HepG2 (cell line): ENCODE results near the gene PALM. TPM values are rescaled to one million over a fixed set of nuclear protein-coding genes. Genes with fewer than 3 reads are reported as not detected.

Experiments used
- DPF2 ChIP-seq: sonication (generic); formaldehyde crosslinking; IDR thresholded peaks from 2 replicates; pipeline ENCODE4 v1.4.0; 2020; ENCODE audit warnings: mild to moderate bottlenecking, low read depth, missing genetic modification reagents, borderline replicate concordance
- E2F5 ChIP-seq: sonication (generic); formaldehyde crosslinking; conservative IDR thresholded peaks from 2 replicates; pipeline ENCODE4 v1.4.0; 2020; ENCODE audit warnings: missing genetic modification reagents
- GZF1 ChIP-seq: sonication (generic); formaldehyde crosslinking; IDR thresholded peaks from 2 replicates; pipeline ENCODE4 v1.5.1; 2020; ENCODE audit warnings: mild to moderate bottlenecking, missing genetic modification reagents
- MED8 ChIP-seq: sonication (generic); formaldehyde crosslinking; IDR thresholded peaks from 2 replicates; pipeline ENCODE4 v1.8.1; 2023; ENCODE audit warnings: mild to moderate bottlenecking, missing genetic modification reagents; ENCODE audit not compliant: insufficient replicate concordance
- NCOA1 ChIP-seq: sonication (generic); formaldehyde crosslinking; IDR thresholded peaks from 2 replicates; pipeline ENCODE4 v1.9.0; 2021; ENCODE audit warnings: missing genetic modification reagents
- NR2F6 ChIP-seq, 2 experiments: IDR thresholded peaks; 2 replicates each; pipeline ENCODE4 v1.6.1; 2016; ENCODE audit warnings: antibody characterized with exemption in 1 of 2, mild to moderate bottlenecking in 1 of 2
- PBX2 ChIP-seq: IDR thresholded peaks from 2 replicates; pipeline ENCODE4 v1.6.1; 2016; ENCODE audit warnings: control low read depth
- POGK ChIP-seq: sonication (generic); formaldehyde crosslinking; conservative IDR thresholded peaks from 2 replicates; pipeline ENCODE4 v1.8.0; 2022; ENCODE audit warnings: mild to moderate bottlenecking, moderate library complexity, missing genetic modification reagents
- REL ChIP-seq: sonication (generic); formaldehyde crosslinking; conservative IDR thresholded peaks from 2 replicates; pipeline ENCODE4 v1.8.0; 2022; ENCODE audit warnings: mild to moderate bottlenecking, missing genetic modification reagents, moderate library complexity
- RXRB ChIP-seq: IDR thresholded peaks from 2 replicates; pipeline ENCODE4 v1.6.1; 2016; ENCODE audit warnings: borderline replicate concordance, missing genetic modification reagents, missing compliant biosample characterization
- SMC3 ChIP-seq: IDR thresholded peaks from 2 replicates; pipeline ENCODE4 v1.6.1; 2011; ENCODE audit warnings: low read length, improper control_type of control experiment
- TARDBP ChIP-seq: sonication (generic); formaldehyde crosslinking; IDR thresholded peaks from 2 replicates; pipeline ENCODE4 v1.8.0; 2022; ENCODE audit warnings: mild to moderate bottlenecking, missing genetic modification reagents
- ZBTB1 ChIP-seq: sonication (generic); formaldehyde crosslinking; IDR thresholded peaks from 2 replicates; pipeline ENCODE4 v1.4.0; 2020; ENCODE audit warnings: missing genetic modification reagents, borderline replicate concordance
- ZBTB21 ChIP-seq: sonication (generic); formaldehyde crosslinking; IDR thresholded peaks from 2 replicates; pipeline ENCODE4 v1.4.0; 2020; ENCODE audit warnings: missing genetic modification reagents
- ZFP36 ChIP-seq: fragments of 150-350 bp; IDR thresholded peaks from 2 replicates; pipeline ENCODE4 v1.6.1; 2018; ENCODE audit warnings: borderline replicate concordance, low read length, low read depth; ENCODE audit not compliant: partially characterized antibody
- ZKSCAN1 ChIP-seq: fragments of 150-350 bp; IDR thresholded peaks from 2 replicates; pipeline ENCODE4 v1.6.1; 2014; ENCODE audit warnings: low read length
- ZNF296 ChIP-seq: sonication (generic); formaldehyde crosslinking; conservative IDR thresholded peaks from 2 replicates; pipeline ENCODE4 v1.5.0; 2020; ENCODE audit warnings: mild to moderate bottlenecking, missing genetic modification reagents
- ZNF331 ChIP-seq: sonication (generic); formaldehyde crosslinking; IDR thresholded peaks from 2 replicates; pipeline ENCODE4 v1.4.0; 2020; ENCODE audit warnings: missing genetic modification reagents
- ZNF430 ChIP-seq: sonication (generic); formaldehyde crosslinking; IDR thresholded peaks from 2 replicates; pipeline ENCODE4 v1.9.0; 2021; ENCODE audit warnings: mild to moderate bottlenecking, missing genetic modification reagents
- ZNF484 ChIP-seq: sonication (generic); formaldehyde crosslinking; IDR thresholded peaks from 2 replicates; pipeline ENCODE4 v1.5.1; 2020; ENCODE audit warnings: mild to moderate bottlenecking, low read depth, missing genetic modification reagents, borderline replicate concordance
- ZNF747 ChIP-seq: sonication (generic); formaldehyde crosslinking; IDR thresholded peaks from 2 replicates; pipeline ENCODE4 v1.8.1; 2023; ENCODE audit warnings: missing genetic modification reagents, mild to moderate bottlenecking, borderline replicate concordance
- ZNF83 ChIP-seq: sonication (generic); formaldehyde crosslinking; IDR thresholded peaks from 2 replicates; pipeline ENCODE4 v1.4.0; 2020; ENCODE audit warnings: missing genetic modification reagents, mild to moderate bottlenecking, borderline replicate concordance
- polyA plus RNA-seq, 8 experiments: library from polyadenylated mRNA; depleted of rRNA in 3 of 8; stranded (reverse) in 7 of 8; unstranded in 1 of 8; fragments of >200 nt; fragmentation: Illumina TruSeq in 4 of 8; extraction: Trizol in 4 of 8; gene quantifications; 2 replicates each; pipeline versions ENCODE4 v1.2.1 to v1.2.3, GENCODE V29; 2011 to 2016; ENCODE audit warnings: low read depth in 4 of 8, missing spikeins in 1 of 8, mixed read lengths in 1 of 8; ENCODE audit not compliant: insufficient read depth in 1 of 8
- total RNA-seq, 5 experiments: library from RNA; depleted of rRNA; stranded (reverse); fragments of >200 nt; fragmentation: Illumina TruSeq; extraction: Trizol; gene quantifications; 2 replicates each; pipeline ENCODE4 v1.2.3, GENCODE V29; 2016; ENCODE audit warnings: low read depth in 1 of 5
- TF ChIP-seq, protein P1 (sequence below): sonication (generic); formaldehyde crosslinking; IDR thresholded peaks from 2 replicates; pipeline ENCODE4 v1.4.0; 2020; ENCODE audit warnings: missing genetic modification reagents, borderline replicate concordance
- TF ChIP-seq, protein P2 (sequence below): IDR thresholded peaks from 2 replicates; pipeline ENCODE4 v1.6.1; 2016; ENCODE audit warnings: low read depth, borderline replicate concordance

PALM gene
- total and polyA plus RNA-seq, 2 of the 13 experiments (the other 11 are each of a cell fraction or from before 2014, with no cell fraction given): 4.0 to 9.7 TPM

DNA sequence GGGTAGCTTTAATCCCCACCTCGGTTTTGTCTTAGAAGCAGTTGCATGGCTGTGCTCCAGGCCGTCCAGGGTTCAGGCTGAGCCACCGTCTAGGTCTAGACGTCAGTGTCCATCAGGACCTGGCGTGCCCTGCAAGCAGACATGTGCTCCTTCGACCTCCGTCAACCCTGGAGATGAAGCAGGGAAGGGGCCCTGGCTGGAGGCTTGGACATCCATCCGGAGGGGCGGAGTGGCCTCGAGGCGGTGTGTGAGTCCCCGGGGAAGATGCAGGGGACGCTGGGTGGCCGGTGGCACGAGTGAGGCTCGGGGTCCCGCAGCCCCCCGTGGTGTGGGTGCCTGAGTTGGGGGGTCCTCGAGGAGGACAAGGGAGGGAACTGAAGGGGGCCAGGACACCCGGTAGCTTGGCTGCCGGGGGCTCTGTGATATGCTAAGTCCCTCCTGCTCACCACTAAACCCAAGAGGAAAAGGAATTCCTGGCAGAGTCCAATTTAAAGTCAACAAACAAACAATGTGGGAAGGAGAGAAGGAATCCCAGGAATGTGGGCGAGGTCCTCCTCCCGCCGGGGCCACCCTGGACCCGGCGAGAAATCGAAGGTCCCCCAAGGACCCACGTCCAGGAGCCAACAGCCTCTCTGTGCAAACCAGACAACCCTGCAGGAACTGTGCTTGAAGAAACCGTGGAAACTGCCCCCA, 73.6 kb downstream of the PALM start (continued):
- TF ChIP-seq, protein P1, sequence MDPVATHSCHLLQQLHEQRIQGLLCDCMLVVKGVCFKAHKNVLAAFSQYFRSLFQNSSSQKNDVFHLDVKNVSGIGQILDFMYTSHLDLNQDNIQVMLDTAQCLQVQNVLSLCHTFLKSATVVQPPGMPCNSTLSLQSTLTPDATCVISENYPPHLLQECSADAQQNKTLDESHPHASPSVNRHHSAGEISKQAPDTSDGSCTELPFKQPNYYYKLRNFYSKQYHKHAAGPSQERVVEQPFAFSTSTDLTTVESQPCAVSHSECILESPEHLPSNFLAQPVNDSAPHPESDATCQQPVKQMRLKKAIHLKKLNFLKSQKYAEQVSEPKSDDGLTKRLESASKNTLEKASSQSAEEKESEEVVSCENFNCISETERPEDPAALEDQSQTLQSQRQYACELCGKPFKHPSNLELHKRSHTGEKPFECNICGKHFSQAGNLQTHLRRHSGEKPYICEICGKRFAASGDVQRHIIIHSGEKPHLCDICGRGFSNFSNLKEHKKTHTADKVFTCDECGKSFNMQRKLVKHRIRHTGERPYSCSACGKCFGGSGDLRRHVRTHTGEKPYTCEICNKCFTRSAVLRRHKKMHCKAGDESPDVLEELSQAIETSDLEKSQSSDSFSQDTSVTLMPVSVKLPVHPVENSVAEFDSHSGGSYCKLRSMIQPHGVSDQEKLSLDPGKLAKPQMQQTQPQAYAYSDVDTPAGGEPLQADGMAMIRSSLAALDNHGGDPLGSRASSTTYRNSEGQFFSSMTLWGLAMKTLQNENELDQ (CRISPR knock-in tag): no peak
- TF ChIP-seq ZNF747 (no peak), ZKSCAN1 (no peak; the same call in 1 of the 2 replicates), ZNF331 (CRISPR knock-in tag) (no peak), NCOA1 (CRISPR knock-in tag) (no peak), NR2F6 (IDR thresholded peaks at IDR 0.05) (no peak), NR2F6 (CRISPR knock-in tag; IDR thresholded peaks at IDR 0.05) (peak; percentile 48), RXRB (peak; percentile 52; the same call in 1 of the 2 replicates), REL (CRISPR knock-in tag) (0 out of 2 replicates have a peak, but pooled peaks have one; percentile 43), GZF1 (CRISPR knock-in tag) (no peak), PBX2 (CRISPR knock-in tag) (no peak), ZBTB1 (no peak), ZNF484 (CRISPR knock-in tag) (no peak), E2F5 (no peak), ZFP36 (no peak), ZNF430 (no peak; the same call in 1 of the 2 replicates), TARDBP (CRISPR knock-in tag) (no peak), ZNF83 (CRISPR knock-in tag) (0 out of 2 replicates have a peak, but pooled peaks have one; percentile 28), DPF2 (0 out of 2 replicates have a peak, but pooled peaks have one; percentile 48), SMC3 (no peak), ZBTB21 (CRISPR knock-in tag) (no peak), MED8 (CRISPR knock-in tag) (no peak), POGK (peak; percentile 31; the same call in 1 of the 2 replicates), ZNF296 (CRISPR knock-in tag) (no peak)
- TF ChIP-seq, protein P2, sequence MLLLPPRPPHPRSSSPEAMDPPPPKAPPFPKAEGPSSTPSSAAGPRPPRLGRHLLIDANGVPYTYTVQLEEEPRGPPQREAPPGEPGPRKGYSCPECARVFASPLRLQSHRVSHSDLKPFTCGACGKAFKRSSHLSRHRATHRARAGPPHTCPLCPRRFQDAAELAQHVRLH (CRISPR knock-in tag): no peak
